Activated CD8-positive, alpha-beta T cell treated with anti-CD3 and anti-CD28 coated beads, Interleukin-2, amount 10 ng/mL, durations not matched to agents 7 days and 5 days (primary cell): ENCODE data around the gene BBX. TPM values are rescaled to one million over a fixed set of nuclear protein-coding genes. Genes with fewer than 3 reads are reported as not detected.
A peak's percentile ranks its signal among the peaks of the same experiment; 100 is the strongest.

Experiments used
- ATAC-seq: fragments of 150-1000 bp; cut with Tn5 transposase; one replicate; pipeline ENCODE4 v1.10.0; 2021; ENCODE audit warnings: moderate library complexity
- CTCF ChIA-PET: fragments of 350-600 bp; sonication (Branson Sonifier 250); formaldehyde crosslinking; loops from one replicate; lab custom pipeline; 2021; ENCODE audit warnings: antibody characterized with exemption; lab: Charles Lee
- POLR2A ChIA-PET: fragments of 350-600 bp; sonication (Branson Sonifier 250); formaldehyde crosslinking; loops from one replicate; lab custom pipeline; 2021; ENCODE audit warnings: antibody characterized with exemption; lab: Charles Lee
- DNase-seq: peaks from one replicate; pipeline ENCODE4 v3.0.0-alpha.2; 2020
- H3K27ac Mint-ChIP-seq: one replicate; pipeline ENCODE4 v1.8.0; 2021; ENCODE audit warnings: mild to moderate bottlenecking, mixed read lengths
- H3K27me3 Mint-ChIP-seq: one replicate; pipeline ENCODE4 v1.8.0; 2021; ENCODE audit warnings: low read depth, mixed read lengths
- H3K36me3 Mint-ChIP-seq: one replicate; pipeline ENCODE4 v1.8.0; 2021; ENCODE audit warnings: low read depth, mixed read lengths
- H3K4me1 Mint-ChIP-seq: one replicate; pipeline ENCODE4 v1.8.0; 2021; ENCODE audit warnings: low read depth, mixed read lengths
- H3K4me3 Mint-ChIP-seq: one replicate; pipeline ENCODE4 v1.8.0; 2021; ENCODE audit warnings: mild to moderate bottlenecking, mixed read lengths
- H3K9me3 Mint-ChIP-seq: one replicate; pipeline ENCODE4 v1.8.0; 2022; ENCODE audit warnings: mixed read lengths; ENCODE audit not compliant: insufficient read depth
- total RNA-seq, 2 experiments: library from RNA; stranded (reverse); gene quantifications; one replicate each; pipeline ENCODE4 v1.2.3, GENCODE V29; 2021

The BBX gene
- total RNA-seq, 2 experiments from 2014 or later, result 27.3 to 30.1 TPM

- DNase-seq, result no peak
- CTCF ChIA-PET, result interaction anchor here (0.7 to 2.3 kb wide), 14 partner anchors 9 to 152 kb away, joined by 3 to 10 read pairs (median 4); no protein-coding TSS in a partner anchor
- Mint-ChIP-seq H3K4me1 (peaks cover 37% of the 10 kb centered on the region), H3K27ac (peak overlapping the region; percentile 94), H3K36me3 (peaks cover 5% of the 10 kb centered on the region), H3K27me3 (no peaks in the 10 kb centered on the region), H3K4me3 (peak overlapping the region; percentile 87), H3K9me3 (no peaks in the 10 kb centered on the region)
- POLR2A ChIA-PET, result interaction anchor here (0.8 to 1.2 kb wide), 4 partner anchors 62 to 990 kb away, joined by 3 to 5 read pairs (median 4); partner anchors contain the start of gene DZIP3
- no peak for ATAC-seq
Measured at GRCh38 chr3:107599772-107600145, 77.0 kb downstream of the BBX start.

- DNase-seq (no peak), ATAC-seq (no peak)
- Mint-ChIP-seq H3K27me3 (no peaks in the 10 kb centered on the region), H3K4me3 (no peak overlapping the region), H3K27ac (peak overlapping the region; percentile 22), H3K4me1 (peaks cover 37% of the 10 kb centered on the region), H3K9me3 (no peaks in the 10 kb centered on the region), H3K36me3 (peaks cover 5% of the 10 kb centered on the region)
- CTCF ChIA-PET, result interaction anchor here (1.1 to 2.3 kb wide), 5 partner anchors 12 to 327 kb away, joined by 3 to 7 read pairs (median 5); no protein-coding TSS in a partner anchor
- POLR2A ChIA-PET, result interaction anchor here (0.8 kb wide), 1 partner anchor 425 kb away, joined by 3 read pairs; no protein-coding TSS in a partner anchor
Measured at GRCh38 chr3:107600780-107601179, 78.0 kb downstream of the BBX start.

GRCh38 chr3:107604057-107604822, 81.5 kb downstream of the BBX start:
- no peak for ATAC-seq
- Mint-ChIP-seq H3K27ac (no peak overlapping the region), H3K27me3 (no peaks in the 10 kb centered on the region), H3K4me1 (peaks cover 23% of the 10 kb centered on the region), H3K9me3 (peaks cover 14% of the 10 kb centered on the region), H3K4me3 (no peak overlapping the region), H3K36me3 (peaks cover 20% of the 10 kb centered on the region)
- DNase-seq, result no peak
- POLR2A ChIA-PET, result no interaction called here
- CTCF ChIA-PET, result no interaction called here

- POLR2A ChIA-PET, result no interaction called here
- H3K4me3 Mint-ChIP-seq, result no peak overlapping the region
- CTCF ChIA-PET, result interaction anchor here (1.1 kb wide), 1 partner anchor 10 kb away, joined by 3 read pairs; no protein-coding TSS in a partner anchor
- no peak overlapping the region for H3K27ac Mint-ChIP-seq
- H3K9me3 Mint-ChIP-seq, result peaks cover 43% of the 10 kb centered on the region
- ATAC-seq (no peak), DNase-seq (no peak)
- H3K4me1 Mint-ChIP-seq, result no peaks in the 10 kb centered on the region
- H3K36me3 Mint-ChIP-seq, result peaks cover 37% of the 10 kb centered on the region
- no peaks in the 10 kb centered on the region for H3K27me3 Mint-ChIP-seq
Measured at GRCh38 chr3:107611775-107612469, 89.2 kb downstream of the BBX start.

GRCh38 chr3:107612664-107613084, 89.9 kb downstream of the BBX start:
- CTCF ChIA-PET, result no interaction called here
- Mint-ChIP-seq H3K27ac (no peak overlapping the region), H3K27me3 (no peaks in the 10 kb centered on the region), H3K9me3 (peaks cover 43% of the 10 kb centered on the region), H3K4me3 (no peak overlapping the region), H3K36me3 (peaks cover 31% of the 10 kb centered on the region), H3K4me1 (no peaks in the 10 kb centered on the region)
- no peak for DNase-seq
- POLR2A ChIA-PET, result no interaction called here
- ATAC-seq, result no peak

- Mint-ChIP-seq H3K27ac (no peak overlapping the region), H3K4me3 (no peak overlapping the region), H3K27me3 (no peaks in the 10 kb centered on the region), H3K9me3 (no peaks in the 10 kb centered on the region), H3K4me1 (peaks cover 2% of the 10 kb centered on the region), H3K36me3 (peaks cover 4% of the 10 kb centered on the region)
- POLR2A ChIA-PET, result no interaction called here
- CTCF ChIA-PET, result interaction anchor here (1.1 kb wide), 1 partner anchor 11 kb away, joined by 4 read pairs; no protein-coding TSS in a partner anchor
- ATAC-seq, result no peak
- DNase-seq, result no peak
Measured at GRCh38 chr3:107619549-107619948, 96.8 kb downstream of the BBX start.

GRCh38 chr3:107620534-107620933, 97.8 kb downstream of the BBX start:
- H3K9me3 Mint-ChIP-seq, result no peaks in the 10 kb centered on the region
- no peak overlapping the region for H3K4me3 Mint-ChIP-seq
- no peaks in the 10 kb centered on the region for H3K27me3 Mint-ChIP-seq
- ATAC-seq (no peak), DNase-seq (no peak)
- no peaks in the 10 kb centered on the region for H3K36me3 Mint-ChIP-seq
- H3K4me1 Mint-ChIP-seq, result peaks cover 2% of the 10 kb centered on the region
- POLR2A ChIA-PET, result no interaction called here
- no peak overlapping the region for H3K27ac Mint-ChIP-seq
- CTCF ChIA-PET, result interaction anchor here (0.9 kb wide), 1 partner anchor 55 kb away, joined by 3 read pairs; no protein-coding TSS in a partner anchor

- Mint-ChIP-seq H3K4me3 (no peak overlapping the region), H3K9me3 (no peaks in the 10 kb centered on the region), H3K4me1 (peaks cover 2% of the 10 kb centered on the region), H3K36me3 (no peaks in the 10 kb centered on the region), H3K27me3 (no peaks in the 10 kb centered on the region), H3K27ac (no peak overlapping the region)
- DNase-seq (no peak), ATAC-seq (no peak)
- CTCF ChIA-PET, result interaction anchor here (0.9 kb wide), 1 partner anchor 54 kb away, joined by 3 read pairs; no protein-coding TSS in a partner anchor
- POLR2A ChIA-PET, result no interaction called here
Measured at GRCh38 chr3:107621465-107621864, 98.7 kb downstream of the BBX start.

GRCh38 chr3:107627962-107628542, 105.3 kb downstream of the BBX start:
- no peak overlapping the region for H3K27ac Mint-ChIP-seq
- POLR2A ChIA-PET, result no interaction called here
- H3K9me3 Mint-ChIP-seq, result no peaks in the 10 kb centered on the region
- no peaks in the 10 kb centered on the region for H3K36me3 Mint-ChIP-seq
- H3K27me3 Mint-ChIP-seq, result no peaks in the 10 kb centered on the region
- ATAC-seq (no peak), DNase-seq (no peak)
- CTCF ChIA-PET, result interaction anchor here (1.2 to 1.7 kb wide), 2 partner anchors 29 to 88 kb away, joined by 3 to 10 read pairs; no protein-coding TSS in a partner anchor
- H3K4me1 Mint-ChIP-seq, result peaks cover 16% of the 10 kb centered on the region
- H3K4me3 Mint-ChIP-seq, result no peak overlapping the region

GRCh38 chr3:107629566-107629965, 106.8 kb downstream of the BBX start:
- Mint-ChIP-seq H3K4me1 (peaks cover 25% of the 10 kb centered on the region), H3K4me3 (no peak overlapping the region), H3K27ac (no peak overlapping the region), H3K9me3 (no peaks in the 10 kb centered on the region), H3K36me3 (no peaks in the 10 kb centered on the region), H3K27me3 (no peaks in the 10 kb centered on the region)
- CTCF ChIA-PET, result interaction anchor here (0.6 to 1.7 kb wide), 8 partner anchors 10 to 663 kb away, joined by 3 to 10 read pairs (median 4); no protein-coding TSS in a partner anchor
- no peak for ATAC-seq
- POLR2A ChIA-PET, result interaction anchor here (0.6 to 0.8 kb wide), 2 partner anchors 31 to 41 kb away, joined by 3 read pairs; no protein-coding TSS in a partner anchor
- DNase-seq, result no peak

- H3K4me3 Mint-ChIP-seq, result no peak overlapping the region
- DNase-seq (no peak), ATAC-seq (no peak)
- ChIA-PET POLR2A (interaction anchor here (0.8 kb wide), 1 partner anchor 29 kb away, joined by 3 read pairs; no protein-coding TSS in a partner anchor), CTCF (interaction anchor here (0.8 to 1.6 kb wide), 5 partner anchors 9 to 45 kb away, joined by 3 to 5 read pairs (median 3); no protein-coding TSS in a partner anchor)
- H3K9me3 Mint-ChIP-seq, result no peaks in the 10 kb centered on the region
- peaks cover 25% of the 10 kb centered on the region for H3K4me1 Mint-ChIP-seq
- H3K27me3 Mint-ChIP-seq, result no peaks in the 10 kb centered on the region
- no peak overlapping the region for H3K27ac Mint-ChIP-seq
- H3K36me3 Mint-ChIP-seq, result no peaks in the 10 kb centered on the region
Measured at GRCh38 chr3:107630779-107631178, 108.0 kb downstream of the BBX start.
